Measurements from ENCODE around the gene B4GALNT2. TPM values are rescaled to one million over a fixed set of nuclear protein-coding genes. Genes with fewer than 3 reads are reported as not detected.
"Not testable (repeated sequence)": the region's sequence is repeated elsewhere in the genome, so short reads cannot be mapped to it uniquely, and the experiment has no call there.

Gene B4GALNT2
- total RNA-seq, 1 experiment from 2014 or later, result 0.05 TPM

- intact Hi-C loops (cut with micrococcal nuclease), result no loop called here
- no peak for TF ChIP-seq CTCF (IDR thresholded peaks at IDR 0.05; ENCODE audit: unreplicated experiment)
- POLR2A ChIA-PET, result no interaction called here
- Mint-ChIP-seq H3K9me3 (ENCODE audit: unreplicated experiment) (no peaks in the 10 kb centered on the region), H3K27ac (ENCODE audit: low read depth, unreplicated experiment) (no peak overlapping the region), H3K36me3 (ENCODE audit: insufficient read depth, unreplicated experiment) (peaks cover 5% of the 10 kb centered on the region), H3K27me3 (ENCODE audit: insufficient read depth, unreplicated experiment) (no peaks in the 10 kb centered on the region), H3K4me1 (ENCODE audit: insufficient read depth, unreplicated experiment) (peaks cover 15% of the 10 kb centered on the region), H3K4me3 (ENCODE audit: unreplicated experiment) (no peak overlapping the region)
- BruUV-seq (replicated peaks), result no TSS peak
- DNase-seq (ENCODE audit: unreplicated experiment), result no peak
- CTCF ChIA-PET, result interaction anchor here (0.5 kb wide), 1 partner anchor 42 kb away, joined by 4 read pairs; no protein-coding TSS in a partner anchor
Measured at GRCh38 chr17:49125449-49125848, 7.1 kb upstream of the B4GALNT2 start.

- POLR2A ChIA-PET, result interaction anchor here (0.6 to 2.4 kb wide), 11 partner anchors 8 to 233 kb away, joined by 3 to 23 read pairs (median 6); partner anchors contain the start of gene ATP5MC1
- H3K27ac Mint-ChIP-seq (ENCODE audit: low read depth, unreplicated experiment), result peak overlapping the region; percentile 66
- H3K36me3 Mint-ChIP-seq (ENCODE audit: insufficient read depth, unreplicated experiment); BruUV-seq (replicated peaks); H3K9me3 Mint-ChIP-seq (ENCODE audit: unreplicated experiment); H3K27me3 Mint-ChIP-seq (ENCODE audit: insufficient read depth, unreplicated experiment); CTCF ChIA-PET; DNase-seq (ENCODE audit: unreplicated experiment): not testable (repeated sequence)
- peak overlapping the region; percentile 16 for H3K4me3 Mint-ChIP-seq (ENCODE audit: unreplicated experiment)
- intact Hi-C loops (cut with micrococcal nuclease), result loop anchor here (2.0 kb wide), 1 partner anchor 20 kb away; no protein-coding TSS in a partner anchor
- H3K4me1 Mint-ChIP-seq (ENCODE audit: insufficient read depth, unreplicated experiment), result peaks cover 15% of the 10 kb centered on the region
Measured at GRCh38 chr17:49126183-49126859, 6.2 kb upstream of the B4GALNT2 start.

GRCh38 chr17:49129359-49129950, 3.1 kb upstream of the B4GALNT2 start:
- BruUV-seq (replicated peaks); H3K4me3 Mint-ChIP-seq (ENCODE audit: unreplicated experiment); H3K36me3 Mint-ChIP-seq (ENCODE audit: insufficient read depth, unreplicated experiment); H3K27ac Mint-ChIP-seq (ENCODE audit: low read depth, unreplicated experiment); POLR2A ChIA-PET; H3K9me3 Mint-ChIP-seq (ENCODE audit: unreplicated experiment); H3K27me3 Mint-ChIP-seq (ENCODE audit: insufficient read depth, unreplicated experiment); intact Hi-C loops (cut with micrococcal nuclease); DNase-seq (ENCODE audit: unreplicated experiment): not testable (repeated sequence)
- H3K4me1 Mint-ChIP-seq (ENCODE audit: insufficient read depth, unreplicated experiment), result peaks cover 20% of the 10 kb centered on the region
- CTCF ChIA-PET, result interaction anchor here (0.6 kb wide), 1 partner anchor 86 kb away, joined by 3 read pairs; no protein-coding TSS in a partner anchor

GRCh38 chr17:49130891-49131290, 1.7 kb upstream of the B4GALNT2 start:
- intact Hi-C loops (cut with micrococcal nuclease), result no loop called here
- no peak for TF ChIP-seq CTCF (IDR thresholded peaks at IDR 0.05; ENCODE audit: unreplicated experiment)
- ChIA-PET CTCF (interaction anchor here (0.7 to 1.3 kb wide), 5 partner anchors 10 to 1286 kb away, joined by 3 to 5 read pairs (median 4); no protein-coding TSS in a partner anchor), POLR2A (no interaction called here)
- Mint-ChIP-seq H3K4me3 (ENCODE audit: unreplicated experiment) (no peak overlapping the region), H3K27me3 (ENCODE audit: insufficient read depth, unreplicated experiment) (no peaks in the 10 kb centered on the region), H3K36me3 (ENCODE audit: insufficient read depth, unreplicated experiment) (peaks cover 5% of the 10 kb centered on the region), H3K27ac (ENCODE audit: low read depth, unreplicated experiment) (no peak overlapping the region), H3K9me3 (ENCODE audit: unreplicated experiment) (no peaks in the 10 kb centered on the region), H3K4me1 (ENCODE audit: insufficient read depth, unreplicated experiment) (peaks cover 20% of the 10 kb centered on the region)
- BruUV-seq (replicated peaks), result no TSS peak
- DNase-seq (ENCODE audit: unreplicated experiment), result no peak

- Mint-ChIP-seq H3K36me3 (ENCODE audit: insufficient read depth, unreplicated experiment) (peaks cover 5% of the 10 kb centered on the region), H3K9me3 (ENCODE audit: unreplicated experiment) (no peaks in the 10 kb centered on the region), H3K4me3 (ENCODE audit: unreplicated experiment) (peak overlapping the region; percentile 29), H3K27me3 (ENCODE audit: insufficient read depth, unreplicated experiment) (no peaks in the 10 kb centered on the region), H3K4me1 (ENCODE audit: insufficient read depth, unreplicated experiment) (peaks cover 15% of the 10 kb centered on the region), H3K27ac (ENCODE audit: low read depth, unreplicated experiment) (no peak overlapping the region)
- ChIA-PET CTCF (interaction anchor here (0.6 to 1.3 kb wide), 2 partner anchors 81 to 100 kb away, joined by 3 to 5 read pairs; no protein-coding TSS in a partner anchor), POLR2A (no interaction called here)
- intact Hi-C loops (cut with micrococcal nuclease), result no loop called here
- DNase-seq (ENCODE audit: unreplicated experiment), result no peak
- no peak for TF ChIP-seq CTCF (IDR thresholded peaks at IDR 0.05; ENCODE audit: unreplicated experiment)
- BruUV-seq (replicated peaks), result no TSS peak
Measured at GRCh38 chr17:49132317-49132698, 261 bp upstream of the B4GALNT2 start.

All from MCF 10A (cell line).